Activated CD4-positive, alpha-beta memory T cell treated with anti-CD3 and anti-CD28 coated beads for 36 hours (primary cell): Measurements from ENCODE around the gene MYCN. TPM values are rescaled to one million over a fixed set of nuclear protein-coding genes. Genes with fewer than 3 reads are reported as not detected.
A peak's percentile ranks its signal among the peaks of the same experiment; 100 is the strongest.
"Not testable (repeated sequence)": the region's sequence is repeated elsewhere in the genome, so short reads cannot be mapped to it uniquely, and the experiment has no call there.

ENCODE experiments used
- CTCF ChIA-PET: fragments of 350-600 bp; sonication (Branson Sonifier 250); formaldehyde crosslinking; loops from one replicate; lab custom pipeline; 2021; ENCODE audit warnings: antibody characterized with exemption, inconsistent platforms; lab: Charles Lee
- POLR2A ChIA-PET: fragments of 350-600 bp; sonication (Branson Sonifier 250); formaldehyde crosslinking; loops from one replicate; lab custom pipeline; 2021; ENCODE audit warnings: antibody characterized with exemption; lab: Charles Lee
- DNase-seq: peaks from one replicate; pipeline ENCODE4 v3.0.0-alpha.2; 2020
- H3K27ac Mint-ChIP-seq: one replicate; pipeline ENCODE4 v1.8.0; 2021; ENCODE audit warnings: mixed read lengths
- H3K27me3 Mint-ChIP-seq: one replicate; pipeline ENCODE4 v1.8.0; 2021; ENCODE audit warnings: mixed read lengths
- H3K36me3 Mint-ChIP-seq: one replicate; pipeline ENCODE4 v1.8.0; 2021; ENCODE audit warnings: mixed read lengths
- H3K4me1 Mint-ChIP-seq: one replicate; pipeline ENCODE4 v1.8.0; 2021; ENCODE audit warnings: low read depth, mixed read lengths
- H3K4me3 Mint-ChIP-seq: one replicate; pipeline ENCODE4 v1.8.0; 2021; ENCODE audit warnings: mild to moderate bottlenecking, mixed read lengths
- H3K9me3 Mint-ChIP-seq: one replicate; pipeline ENCODE4 v1.8.0; 2021; ENCODE audit warnings: mixed read lengths
- intact Hi-C: fragments of 100-400 bp; cut with micrococcal nuclease; formaldehyde crosslinking; loops from one replicate; pipeline ENCODE4 v1.15.1; 2023
- total RNA-seq, 2 experiments: library from RNA; stranded (reverse); gene quantifications; one replicate each; pipeline ENCODE4 v1.2.3, GENCODE V29; 2021

MYCN gene
- total RNA-seq, 2 experiments from 2014 or later: 0.17 to 0.38 TPM

DNA sequence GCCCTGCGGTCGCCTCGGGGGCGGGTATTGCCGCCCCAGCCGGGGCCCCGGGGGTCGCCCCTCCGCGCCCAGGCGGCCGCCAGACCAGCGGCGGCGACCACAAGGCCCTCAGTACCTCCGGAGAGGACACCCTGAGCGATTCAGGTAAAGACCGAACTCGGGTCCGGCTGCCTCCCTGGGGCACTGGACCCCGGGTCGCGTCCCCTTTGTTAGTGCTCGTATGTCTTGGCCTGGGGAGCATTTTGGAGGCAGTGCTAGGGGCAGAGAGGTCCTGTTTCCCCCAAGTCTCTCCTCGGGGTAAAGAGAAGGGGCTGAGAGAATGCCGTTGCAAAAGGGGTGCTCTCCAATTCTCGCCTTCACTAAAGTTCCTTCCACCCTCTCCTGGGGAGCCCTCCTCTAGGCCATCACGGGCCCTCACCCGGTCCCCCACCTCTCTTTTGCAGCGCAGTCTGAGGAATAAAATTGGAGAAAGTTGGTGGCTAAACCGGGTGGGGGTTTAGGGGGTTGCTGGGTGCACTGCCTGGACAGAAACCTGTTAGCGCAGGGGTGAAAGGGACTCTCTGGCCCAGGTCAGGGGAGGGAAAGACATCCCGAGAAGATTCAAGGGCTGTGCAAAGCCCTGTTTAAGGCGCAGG is 2.5 kb downstream of the MYCN start:
- no peak overlapping the region for H3K27ac Mint-ChIP-seq
- H3K27me3 Mint-ChIP-seq: peaks cover 36% of the 10 kb centered on the region
- H3K36me3 Mint-ChIP-seq: no peaks in the 10 kb centered on the region
- CTCF ChIA-PET: interaction anchor here (0.6 to 1.3 kb wide), 3 partner anchors 22 to 814 kb away, joined by 3 to 4 read pairs (median 3); no protein-coding TSS in a partner anchor
- no peak for DNase-seq
- H3K4me1 Mint-ChIP-seq: peaks cover 20% of the 10 kb centered on the region
- POLR2A ChIA-PET: no interaction called here
- peak overlapping the region; percentile 46 for H3K4me3 Mint-ChIP-seq
- H3K9me3 Mint-ChIP-seq: no peaks in the 10 kb centered on the region
- intact Hi-C loops: loop anchor here (5.0 kb wide), 3 partner anchors 199 to 564 kb away; no protein-coding TSS in a partner anchor

DNA sequence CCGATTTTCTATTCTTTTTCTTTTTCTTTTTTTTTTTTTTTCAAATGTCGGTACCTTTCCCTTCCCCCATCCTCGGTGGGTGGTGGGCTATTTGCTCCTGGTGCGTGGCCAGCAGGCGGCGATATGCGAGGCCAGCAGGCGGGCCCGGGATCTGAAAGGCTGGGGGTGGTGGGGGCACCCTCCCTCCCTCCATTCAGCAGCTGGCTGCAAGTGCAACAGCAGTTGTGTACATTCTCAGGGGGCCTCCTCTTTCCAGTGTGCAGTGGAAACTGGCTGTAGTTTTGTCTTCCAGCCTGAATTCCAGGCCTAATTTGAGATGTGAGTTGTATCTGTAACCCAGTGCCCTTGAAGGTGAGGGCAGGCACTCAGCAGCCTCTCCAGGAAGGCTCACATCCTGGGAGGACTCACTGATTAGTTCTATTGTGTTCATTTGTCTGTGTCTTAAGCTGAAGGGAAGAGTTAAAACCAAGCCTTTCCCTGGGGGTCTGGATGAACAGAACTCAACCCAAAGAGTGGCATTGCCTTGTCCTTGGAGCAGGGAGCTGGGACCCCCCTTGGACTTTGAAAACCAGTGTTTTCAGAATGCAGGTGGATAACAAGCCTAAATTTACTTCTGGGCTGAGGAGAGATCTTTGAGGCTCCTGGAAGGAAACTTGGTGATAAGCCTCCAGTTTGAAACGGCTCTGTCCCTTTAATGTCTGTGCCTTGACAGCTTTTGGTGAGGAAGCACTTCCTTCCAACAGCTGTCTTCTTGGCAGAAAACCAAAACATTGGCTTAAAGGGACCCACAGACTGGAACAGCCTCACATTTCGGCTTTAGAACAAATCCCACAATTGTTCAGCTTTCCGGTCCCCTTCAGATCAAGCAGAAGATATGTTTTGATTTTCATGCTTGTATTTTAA is 3.3 kb downstream of the MYCN start:
- ChIA-PET POLR2A (no interaction called here), CTCF (interaction anchor here (0.6 to 1.2 kb wide), 2 partner anchors 22 to 665 kb away, joined by 3 to 4 read pairs; no protein-coding TSS in a partner anchor)
- no peaks in the 10 kb centered on the region for H3K36me3 Mint-ChIP-seq
- intact Hi-C loops: loop anchor here (5.0 kb wide), 3 partner anchors 199 to 564 kb away; no protein-coding TSS in a partner anchor
- peaks cover 20% of the 10 kb centered on the region for H3K4me1 Mint-ChIP-seq
- H3K4me3 Mint-ChIP-seq: no peak overlapping the region
- peak; percentile 19 for DNase-seq
- peaks cover 31% of the 10 kb centered on the region for H3K27me3 Mint-ChIP-seq
- no peak overlapping the region for H3K27ac Mint-ChIP-seq
- no peaks in the 10 kb centered on the region for H3K9me3 Mint-ChIP-seq

DNA sequence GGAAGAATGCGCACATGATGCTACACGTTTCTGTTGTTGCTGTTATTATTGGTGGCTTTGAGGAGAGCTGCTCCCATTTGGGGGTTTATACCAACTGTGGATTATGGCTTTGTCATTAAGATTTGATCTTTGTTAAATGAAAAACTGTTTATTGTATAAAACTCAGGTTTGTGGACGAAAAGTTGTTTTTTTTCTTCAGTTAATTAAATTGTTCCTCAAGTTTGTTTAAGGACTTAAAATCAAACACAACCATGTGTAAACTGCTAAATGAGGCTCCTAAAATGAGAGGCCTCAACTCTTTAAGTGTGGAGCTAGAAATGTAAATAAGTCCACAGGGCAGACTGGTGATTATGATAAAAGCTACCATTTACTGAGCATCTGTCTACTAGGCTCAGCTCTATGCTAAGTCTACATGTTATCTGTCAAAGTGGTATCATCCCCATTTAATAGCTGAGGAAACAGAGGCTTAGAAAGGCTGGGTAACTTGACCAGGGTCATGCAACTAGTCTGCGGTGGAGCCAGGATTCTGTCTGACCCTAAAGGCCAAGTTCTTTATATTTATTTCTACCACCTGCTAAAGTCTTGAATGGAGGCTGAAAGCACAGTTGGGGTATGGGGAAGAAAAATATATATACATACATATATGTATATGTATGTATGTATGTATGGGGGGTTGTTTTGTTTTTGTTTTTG is 4.1 kb downstream of the MYCN start:
- DNase-seq: no peak
- Mint-ChIP-seq H3K27me3 (peaks cover 23% of the 10 kb centered on the region), H3K4me1 (peaks cover 16% of the 10 kb centered on the region), H3K9me3 (no peaks in the 10 kb centered on the region), H3K36me3 (no peaks in the 10 kb centered on the region), H3K4me3 (no peak overlapping the region), H3K27ac (no peak overlapping the region)
- intact Hi-C loops: loop anchor here (5.0 kb wide), 3 partner anchors 198 to 563 kb away; no protein-coding TSS in a partner anchor
- ChIA-PET CTCF (interaction anchor here (0.6 to 1.2 kb wide), 2 partner anchors 21 to 664 kb away, joined by 3 to 4 read pairs; no protein-coding TSS in a partner anchor), POLR2A (no interaction called here)

DNA sequence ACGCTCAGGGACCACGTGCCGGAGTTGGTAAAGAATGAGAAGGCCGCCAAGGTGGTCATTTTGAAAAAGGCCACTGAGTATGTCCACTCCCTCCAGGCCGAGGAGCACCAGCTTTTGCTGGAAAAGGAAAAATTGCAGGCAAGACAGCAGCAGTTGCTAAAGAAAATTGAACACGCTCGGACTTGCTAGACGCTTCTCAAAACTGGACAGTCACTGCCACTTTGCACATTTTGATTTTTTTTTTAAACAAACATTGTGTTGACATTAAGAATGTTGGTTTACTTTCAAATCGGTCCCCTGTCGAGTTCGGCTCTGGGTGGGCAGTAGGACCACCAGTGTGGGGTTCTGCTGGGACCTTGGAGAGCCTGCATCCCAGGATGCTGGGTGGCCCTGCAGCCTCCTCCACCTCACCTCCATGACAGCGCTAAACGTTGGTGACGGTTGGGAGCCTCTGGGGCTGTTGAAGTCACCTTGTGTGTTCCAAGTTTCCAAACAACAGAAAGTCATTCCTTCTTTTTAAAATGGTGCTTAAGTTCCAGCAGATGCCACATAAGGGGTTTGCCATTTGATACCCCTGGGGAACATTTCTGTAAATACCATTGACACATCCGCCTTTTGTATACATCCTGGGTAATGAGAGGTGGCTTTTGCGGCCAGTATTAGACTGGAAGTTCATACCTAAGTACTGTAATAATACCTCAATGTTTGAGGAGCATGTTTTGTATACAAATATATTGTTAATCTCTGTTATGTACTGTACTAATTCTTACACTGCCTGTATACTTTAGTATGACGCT is 5.8 kb downstream of the MYCN start:
- Mint-ChIP-seq H3K4me1 (peaks cover 13% of the 10 kb centered on the region), H3K36me3 (no peaks in the 10 kb centered on the region), H3K27me3 (peaks cover 19% of the 10 kb centered on the region), H3K4me3 (no peak overlapping the region), H3K9me3 (no peaks in the 10 kb centered on the region), H3K27ac (no peak overlapping the region)
- POLR2A ChIA-PET: interaction anchor here (0.7 kb wide), 1 partner anchor 314 kb away, joined by 4 read pairs; no protein-coding TSS in a partner anchor
- no peak for DNase-seq
- intact Hi-C loops: no loop called here
- CTCF ChIA-PET: interaction anchor here (0.6 kb wide), 1 partner anchor 45 kb away, joined by 3 read pairs; no protein-coding TSS in a partner anchor

DNA sequence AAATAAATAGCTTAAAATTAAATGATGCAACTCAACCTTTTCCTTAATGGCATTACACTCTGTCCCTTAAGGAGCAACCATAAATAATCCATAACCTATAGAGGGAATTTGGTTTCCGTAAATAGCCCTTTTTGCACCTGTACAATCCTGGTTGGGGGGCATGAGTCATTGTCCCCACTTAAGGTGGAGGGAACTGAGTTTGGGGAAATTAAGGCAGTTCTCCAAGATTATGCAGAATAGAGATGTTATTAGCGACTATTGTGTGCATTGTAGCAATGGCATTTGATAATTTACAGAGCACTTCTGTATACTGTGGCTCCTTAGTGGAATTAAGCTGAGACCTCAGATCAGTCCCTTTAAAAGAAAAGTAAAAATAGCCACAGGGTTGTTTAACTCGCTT is 6.6 kb downstream of the MYCN start:
- H3K27ac Mint-ChIP-seq: no peak overlapping the region
- H3K9me3 Mint-ChIP-seq: no peaks in the 10 kb centered on the region
- intact Hi-C loops: no loop called here
- no peak overlapping the region for H3K4me3 Mint-ChIP-seq
- H3K36me3 Mint-ChIP-seq: no peaks in the 10 kb centered on the region
- H3K27me3 Mint-ChIP-seq: peaks cover 16% of the 10 kb centered on the region
- no peak for DNase-seq
- CTCF ChIA-PET: no interaction called here
- POLR2A ChIA-PET: no interaction called here
- peaks cover 9% of the 10 kb centered on the region for H3K4me1 Mint-ChIP-seq

DNA sequence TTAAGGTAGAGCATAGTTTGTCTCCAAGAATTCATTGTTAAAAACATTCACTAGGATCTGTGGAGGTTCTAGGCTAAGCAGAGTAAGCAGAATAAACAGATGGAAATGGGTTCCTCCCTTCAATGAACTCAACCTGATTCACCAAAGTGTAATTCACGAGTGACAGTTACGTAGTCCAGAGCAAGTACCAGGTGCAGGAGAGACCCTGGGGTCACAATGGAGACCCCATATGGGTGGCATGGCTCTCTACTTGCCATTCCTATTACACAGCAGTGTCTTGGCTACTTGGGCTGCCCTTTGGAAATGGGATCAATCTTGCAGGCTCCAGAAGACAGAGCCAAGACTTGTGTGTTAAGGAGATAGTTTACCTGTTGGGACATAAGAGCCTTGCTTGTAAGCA is 7.1 kb downstream of the MYCN start:
- CTCF ChIA-PET: no interaction called here
- POLR2A ChIA-PET: no interaction called here
- no peak overlapping the region for H3K4me3 Mint-ChIP-seq
- no peaks in the 10 kb centered on the region for H3K9me3 Mint-ChIP-seq
- no peak overlapping the region for H3K27ac Mint-ChIP-seq
- H3K4me1 Mint-ChIP-seq: peaks cover 9% of the 10 kb centered on the region
- peaks cover 16% of the 10 kb centered on the region for H3K27me3 Mint-ChIP-seq
- intact Hi-C loops: no loop called here
- H3K36me3 Mint-ChIP-seq: no peaks in the 10 kb centered on the region
- no peak for DNase-seq

DNA sequence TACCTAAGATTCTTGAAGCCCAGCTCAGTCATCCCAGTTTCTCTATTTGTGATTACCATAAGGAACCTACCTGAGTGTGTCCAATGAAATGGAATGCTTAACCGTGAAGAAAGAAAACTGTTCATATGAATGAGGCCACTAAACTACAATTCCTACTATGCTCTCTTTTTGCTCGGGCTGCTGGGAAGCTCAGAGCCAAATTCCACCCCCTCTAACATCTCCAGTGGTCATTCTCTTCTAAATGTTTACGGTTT is 8.3 kb downstream of the MYCN start:
- Mint-ChIP-seq H3K4me3 (no peak overlapping the region), H3K36me3 (no peaks in the 10 kb centered on the region), H3K27ac (no peak overlapping the region), H3K27me3 (peaks cover 7% of the 10 kb centered on the region), H3K9me3 (no peaks in the 10 kb centered on the region), H3K4me1 (peaks cover 1% of the 10 kb centered on the region)
- ChIA-PET POLR2A (no interaction called here), CTCF (interaction anchor here (1.3 kb wide), 1 partner anchor 9 kb away, joined by 3 read pairs; no protein-coding TSS in a partner anchor)
- DNase-seq: no peak
- intact Hi-C loops: no loop called here

DNA sequence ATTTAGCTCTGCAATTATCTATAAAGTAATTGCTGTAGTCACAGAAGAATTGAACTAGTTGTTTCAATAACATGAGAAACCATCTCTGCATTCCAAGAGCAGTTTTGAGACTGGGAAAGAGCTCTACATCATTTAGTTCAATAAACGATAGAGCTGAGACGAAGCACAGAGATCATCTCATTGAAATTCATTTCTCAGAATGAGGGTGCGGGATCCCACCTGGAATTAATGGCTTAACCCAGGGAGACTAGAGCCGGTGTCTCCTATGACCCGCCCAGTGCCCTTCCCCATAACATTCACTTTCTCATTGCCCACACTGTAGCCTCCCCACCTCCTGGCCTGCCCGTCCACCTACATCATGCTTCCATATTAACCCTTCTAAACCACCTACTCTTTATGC is 8.8 kb downstream of the MYCN start:
- Mint-ChIP-seq H3K9me3 (no peaks in the 10 kb centered on the region), H3K27me3 (peaks cover 7% of the 10 kb centered on the region), H3K36me3 (no peaks in the 10 kb centered on the region), H3K4me1 (no peaks in the 10 kb centered on the region), H3K27ac (no peak overlapping the region), H3K4me3 (no peak overlapping the region)
- intact Hi-C loops: no loop called here
- POLR2A ChIA-PET: no interaction called here
- DNase-seq: no peak
- CTCF ChIA-PET: interaction anchor here (1.3 kb wide), 1 partner anchor 9 kb away, joined by 3 read pairs; no protein-coding TSS in a partner anchor

DNA sequence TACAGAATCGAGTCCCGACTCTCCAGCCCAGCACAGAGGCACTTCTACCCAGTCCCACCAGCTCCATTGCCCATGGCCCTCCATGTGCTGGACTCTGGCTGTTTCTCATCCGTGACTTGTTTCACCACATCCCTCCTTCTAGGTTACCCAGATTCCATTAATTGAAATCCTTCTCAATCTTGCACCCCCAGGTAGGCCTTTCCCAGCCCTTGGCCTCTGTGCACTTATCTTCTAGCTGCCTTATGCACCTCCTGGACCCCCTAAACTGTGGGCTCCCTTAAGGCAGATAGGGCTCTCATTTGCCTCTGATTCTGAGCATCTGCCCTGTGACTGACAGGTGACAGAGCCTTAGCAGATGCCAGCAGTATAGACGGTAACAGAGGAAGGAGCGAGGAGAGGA is 9.2 kb downstream of the MYCN start:
- DNase-seq: no peak
- H3K27ac Mint-ChIP-seq: no peak overlapping the region
- ChIA-PET CTCF (interaction anchor here (1.3 kb wide), 1 partner anchor 10 kb away, joined by 3 read pairs; no protein-coding TSS in a partner anchor), POLR2A (no interaction called here)
- H3K36me3 Mint-ChIP-seq: no peaks in the 10 kb centered on the region
- no peak overlapping the region for H3K4me3 Mint-ChIP-seq
- intact Hi-C loops: no loop called here
- no peaks in the 10 kb centered on the region for H3K9me3 Mint-ChIP-seq
- H3K4me1 Mint-ChIP-seq: no peaks in the 10 kb centered on the region
- H3K27me3 Mint-ChIP-seq: peaks cover 7% of the 10 kb centered on the region

DNA sequence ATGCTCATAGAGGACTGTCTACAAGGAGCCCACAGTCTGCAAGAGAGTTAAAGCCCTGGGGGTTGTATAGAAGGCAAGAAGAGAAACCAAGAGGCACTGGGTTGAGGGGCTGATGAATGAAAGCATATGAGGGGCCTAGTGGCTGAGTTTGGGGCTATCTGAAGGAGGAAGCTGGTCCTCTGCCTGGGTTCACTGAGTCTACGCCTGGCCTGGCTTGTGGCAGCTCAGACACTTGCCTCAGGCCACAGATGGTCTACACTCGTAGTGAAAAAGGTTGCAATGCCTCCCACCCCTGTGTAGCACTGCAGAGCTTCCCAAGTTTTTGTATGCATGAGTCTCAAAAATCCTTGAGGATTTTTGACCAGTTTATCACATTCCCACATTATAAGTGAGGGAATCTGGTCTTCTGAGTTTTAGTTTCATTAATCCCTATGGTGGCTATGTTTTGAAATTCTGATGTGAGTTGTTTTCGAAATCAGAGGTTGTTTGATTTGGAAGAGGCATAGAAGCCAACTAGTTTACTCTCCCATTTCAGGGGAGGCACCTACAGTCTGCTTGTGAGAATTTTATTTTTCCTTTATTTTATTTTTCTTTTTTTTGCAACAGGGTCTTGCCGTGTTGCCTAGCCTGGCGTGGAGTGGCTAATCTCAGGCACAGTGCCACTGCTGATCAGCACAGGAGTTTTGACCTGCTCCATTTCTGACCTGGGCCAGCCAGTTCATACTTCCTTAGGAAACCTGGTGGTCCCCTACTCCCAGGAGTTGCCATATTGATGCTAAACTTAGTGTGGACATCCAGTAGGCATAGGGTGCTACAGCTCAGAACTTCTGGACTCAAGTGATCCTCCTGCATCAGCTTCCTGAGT is 10.0 kb downstream of the MYCN start:
- H3K36me3 Mint-ChIP-seq: no peaks in the 10 kb centered on the region
- CTCF ChIA-PET: no interaction called here

DNA sequence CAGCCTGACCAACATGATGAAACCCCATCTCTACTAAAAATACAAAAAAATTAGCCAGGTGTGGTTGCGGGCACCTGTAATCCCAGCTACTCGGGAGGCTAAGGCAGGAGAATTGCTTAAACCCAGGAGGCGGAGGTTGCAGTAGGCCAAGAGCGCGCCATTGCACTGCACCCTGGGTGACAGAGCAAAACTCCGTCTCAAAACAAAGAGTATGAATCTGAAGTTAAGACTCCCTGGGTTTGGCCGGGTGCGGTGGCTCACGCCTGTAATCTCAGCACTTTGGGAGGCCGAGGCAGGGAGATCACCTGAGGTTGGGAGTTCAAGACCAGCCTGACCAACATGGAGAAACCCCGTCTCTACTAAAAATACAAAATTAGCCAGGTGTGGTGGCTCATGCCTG is 11.6 kb downstream of the MYCN start:
- H3K36me3 Mint-ChIP-seq, H3K4me1 Mint-ChIP-seq, H3K9me3 Mint-ChIP-seq, intact Hi-C loops, POLR2A ChIA-PET, H3K27me3 Mint-ChIP-seq, CTCF ChIA-PET, H3K4me3 Mint-ChIP-seq, DNase-seq, H3K27ac Mint-ChIP-seq: not testable (repeated sequence)

More for the DNA sequence above, 10.0 kb downstream of the MYCN start:
- intact Hi-C loops: no loop called here
- peaks cover 6% of the 10 kb centered on the region for H3K27me3 Mint-ChIP-seq
- no peaks in the 10 kb centered on the region for H3K9me3 Mint-ChIP-seq
- no peak for DNase-seq
- H3K27ac Mint-ChIP-seq: no peak overlapping the region
- H3K4me3 Mint-ChIP-seq: no peak overlapping the region
- POLR2A ChIA-PET: no interaction called here
- H3K4me1 Mint-ChIP-seq: no peaks in the 10 kb centered on the region
